ENCODE measurements around the gene PLEKHM1. TPM values are rescaled to one million over a fixed set of nuclear protein-coding genes. Genes with fewer than 3 reads are reported as not detected.

PLEKHM1 gene
- total and polyA plus RNA-seq, 8 donors, result 13.3 to 30.7 (median 16.0) TPM

DNA sequence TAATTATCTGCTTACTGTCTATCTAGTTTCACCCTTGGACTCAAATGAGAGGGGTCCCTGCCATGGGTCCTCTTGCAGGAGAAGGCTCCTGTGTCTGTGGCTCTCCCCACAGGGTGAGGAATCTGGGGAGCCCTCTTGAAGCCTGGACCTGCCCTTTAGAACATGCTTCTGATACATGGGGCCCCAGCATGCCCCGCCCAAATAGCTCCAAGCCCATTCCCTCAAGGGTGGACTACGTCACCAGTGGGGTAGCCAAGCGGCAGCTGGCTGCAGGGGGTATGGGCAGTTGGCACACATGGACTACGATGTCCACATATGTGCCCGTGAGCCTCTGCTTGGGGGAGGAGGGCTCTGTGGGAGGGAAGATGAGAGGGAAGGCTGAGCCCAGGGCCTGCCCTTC, 97.1 kb downstream of the PLEKHM1 start:
- H3K27ac ChIP-seq, result no peak overlapping the region
- no peaks in the 10 kb centered on the region for H3K27me3 ChIP-seq
- no peak overlapping the region for H3K4me3 ChIP-seq
- FAIRE-seq (no peak), DNase-seq (no peak), ATAC-seq (no peak)
- intact Hi-C loops (cut with DNase I), result no loop called here
- no peaks in the 10 kb centered on the region for H3K36me3 ChIP-seq
- peaks cover 0 to 3% (median 0%) of the 10 kb centered on the region in 3 donors for H3K4me1 ChIP-seq
- no peaks in the 10 kb centered on the region for H3K9me3 ChIP-seq
- no peak for TF ChIP-seq CTCF (IDR thresholded peaks at IDR 0.05)
- 88 to 94% methylated on average over 5 of the region's 5 CpGs for WGBS, 2 donors

DNA sequence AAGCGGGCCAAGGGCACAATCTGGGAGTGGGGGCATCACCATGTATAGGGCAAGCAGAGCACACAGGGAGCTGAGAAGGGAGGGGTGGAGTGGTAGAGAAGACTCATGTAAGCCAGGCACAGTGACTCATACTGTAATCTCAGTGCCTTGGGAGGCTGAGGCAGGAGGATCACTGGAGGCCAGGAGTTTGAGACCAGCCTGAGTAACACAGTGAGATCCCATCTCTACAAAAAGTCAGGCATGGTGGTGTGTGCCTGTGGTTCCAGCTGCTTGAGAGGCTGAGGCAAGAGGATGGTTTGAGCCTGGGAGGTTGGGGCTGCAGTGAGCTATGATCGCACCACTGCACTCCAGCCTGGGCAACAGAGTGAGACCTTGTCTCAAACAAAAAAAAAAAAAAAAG, 98.6 kb downstream of the PLEKHM1 start:
- WGBS, 2 donors, result 94 to 95% methylated on average over 2 of the region's 2 CpGs
- DNase-seq, result peak in 1 of 6 donors; percentile 4
- peaks cover 0 to 3% (median 0%) of the 10 kb centered on the region in 3 donors for H3K4me1 ChIP-seq
- no peak for TF ChIP-seq CTCF (IDR thresholded peaks at IDR 0.05)
- H3K27me3 ChIP-seq, result no peaks in the 10 kb centered on the region
- no peak for ATAC-seq
- intact Hi-C loops (cut with DNase I), result no loop called here
- H3K36me3 ChIP-seq, result no peaks in the 10 kb centered on the region
- H3K9me3 ChIP-seq, result no peaks in the 10 kb centered on the region
- no peak for FAIRE-seq
- H3K4me3 ChIP-seq, result no peak overlapping the region
- H3K27ac ChIP-seq, result no peak overlapping the region

DNA sequence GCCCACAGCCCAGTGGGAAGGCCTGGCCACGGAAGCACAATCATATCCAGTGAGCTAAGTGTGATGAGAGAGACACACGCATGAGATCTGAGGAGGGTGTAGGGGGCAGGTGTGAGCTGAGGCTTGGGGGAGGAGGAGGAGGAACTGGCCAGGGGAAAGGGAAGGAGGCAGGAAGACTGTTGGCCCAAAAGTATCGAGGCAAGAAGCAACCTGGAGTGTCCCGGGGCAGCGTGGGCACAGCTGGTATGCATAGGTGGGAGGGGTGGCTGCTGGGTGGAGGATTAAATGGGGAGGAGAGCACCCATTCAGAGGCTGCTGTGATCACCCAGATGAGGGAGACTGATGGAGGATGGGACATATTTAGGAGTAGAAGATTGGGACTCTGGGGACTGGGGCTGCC, 99.2 kb downstream of the PLEKHM1 start:
- no peak for FAIRE-seq
- TF ChIP-seq CTCF (IDR thresholded peaks at IDR 0.05), result no peak
- Histone ChIP-seq H3K4me3 (no peak overlapping the region), H3K4me1 (peaks cover 0 to 3% (median 3%) of the 10 kb centered on the region in 3 donors), H3K9me3 (no peaks in the 10 kb centered on the region), H3K36me3 (no peaks in the 10 kb centered on the region), H3K27me3 (no peaks in the 10 kb centered on the region), H3K27ac (no peak overlapping the region)
- intact Hi-C loops (cut with DNase I), result no loop called here
- no peak for ATAC-seq
- no peak for DNase-seq
- WGBS, 2 donors, result 57 to 64% methylated on average over 5 of the region's 5 CpGs

GRCh38 chr17:45389354-45389753, 101.2 kb downstream of the PLEKHM1 start:
- DNase-seq (peak in 1 of 6 donors; percentile 7), FAIRE-seq (no peak), ATAC-seq (no peak)
- intact Hi-C loops (cut with DNase I), result loop anchor here in 2 of 3 donors (5.0 kb wide), 3 partner anchors 112 to 172 kb away; partner anchors contain the start of gene FMNL1 (in 1 of the 2)
- 41 to 61% methylated on average over 3 of the region's 3 CpGs for WGBS, 2 donors
- Histone ChIP-seq H3K4me1 (peaks cover 0 to 14% (median 0%) of the 10 kb centered on the region in 3 donors), H3K4me3 (no peak overlapping the region), H3K36me3 (no peaks in the 10 kb centered on the region), H3K27ac (no peak overlapping the region), H3K9me3 (no peaks in the 10 kb centered on the region), H3K27me3 (no peaks in the 10 kb centered on the region)
- no peak for TF ChIP-seq CTCF (IDR thresholded peaks at IDR 0.05)

DNA sequence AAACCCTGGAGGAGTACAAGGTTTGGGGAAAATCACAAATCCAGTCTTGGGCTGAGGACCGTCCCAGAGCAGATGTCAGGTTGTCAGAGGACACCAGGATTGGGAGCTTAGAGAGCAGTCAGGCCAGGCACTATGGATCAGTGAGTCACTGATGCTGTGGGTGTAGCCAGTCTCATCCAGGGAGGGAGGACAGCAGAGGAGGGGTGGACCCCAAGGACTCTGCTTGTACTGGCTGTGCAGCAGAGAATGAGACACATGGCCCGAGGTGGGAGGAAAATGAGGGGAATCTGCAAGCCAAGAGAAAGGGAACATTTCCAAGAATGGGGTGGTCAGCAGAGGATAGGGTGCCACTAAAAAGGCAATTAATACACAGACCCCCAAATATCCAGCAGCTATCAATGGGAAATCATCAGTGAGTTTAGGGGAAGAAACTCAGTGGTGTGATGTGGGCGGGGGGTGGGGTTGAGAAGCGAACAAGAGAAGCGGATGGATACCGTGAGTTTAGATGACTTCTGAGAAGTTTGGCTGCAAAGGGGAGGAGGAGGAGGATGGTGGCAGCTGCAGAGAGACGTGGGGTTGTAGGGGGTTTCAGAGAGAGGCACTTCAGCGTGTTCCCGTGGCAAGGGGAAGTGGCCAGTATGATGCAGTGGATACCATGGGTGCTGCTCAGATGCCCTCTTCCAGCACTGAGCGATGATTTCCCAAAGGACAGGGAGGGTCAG, 101.8 kb downstream of the PLEKHM1 start:
- Histone ChIP-seq H3K27ac (no peak overlapping the region), H3K27me3 (no peaks in the 10 kb centered on the region), H3K4me1 (peaks cover 0 to 14% (median 0%) of the 10 kb centered on the region in 3 donors), H3K9me3 (no peaks in the 10 kb centered on the region), H3K36me3 (no peaks in the 10 kb centered on the region), H3K4me3 (no peak overlapping the region)
- FAIRE-seq, result no peak
- WGBS, 2 donors, result 71 to 84% methylated on average over 10 of the region's 10 CpGs
- DNase-seq, result no peak
- intact Hi-C loops (cut with DNase I), result loop anchor here in 2 of 3 donors (5.0 kb wide), 3 partner anchors 111 to 171 kb away; partner anchors contain the start of gene FMNL1 (in 1 of the 2)
- ATAC-seq, result no peak
- no peak for TF ChIP-seq CTCF (IDR thresholded peaks at IDR 0.05)
